GM19438 (cell line): ENCODE data around the gene PARD3.

Source experiments
- ATAC-seq: cut with Tn5 transposase; IDR thresholded peaks from one replicate; pipeline ENCODE4 v1.9.1; 2021; ENCODE audit warnings: low read depth; ENCODE audit not compliant: unreplicated experiment

The PARD3 gene

GRCh38 chr10:34699904-34700517 is 115.1 kb downstream of the PARD3 start:
- no peak for ATAC-seq

- no peak for ATAC-seq
These were observed 116.1 kb downstream of the PARD3 start for GRCh38 chr10:34698979-34699378.

- no peak for ATAC-seq
These were observed 116.8 kb downstream of the PARD3 start for GRCh38 chr10:34698248-34698831.

GRCh38 chr10:34697351-34698247 is 117.5 kb downstream of the PARD3 start:
- no peak for ATAC-seq

- no peak for ATAC-seq
These were observed 118.7 kb downstream of the PARD3 start for GRCh38 chr10:34696423-34696822.

GRCh38 chr10:34690383-34691049 is 124.6 kb downstream of the PARD3 start:
- ATAC-seq, result no peak

GRCh38 chr10:34689053-34689452 is 126.0 kb downstream of the PARD3 start:
- ATAC-seq, result no peak

- ATAC-seq, result no peak
These were observed 127.5 kb downstream of the PARD3 start for GRCh38 chr10:34687434-34688210.

- no peak for ATAC-seq
These were observed 132.5 kb downstream of the PARD3 start for GRCh38 chr10:34682580-34682979.

- no peak for ATAC-seq
These were observed 133.2 kb downstream of the PARD3 start for GRCh38 chr10:34681933-34682332.

- ATAC-seq, result no peak
These were observed 135.9 kb downstream of the PARD3 start for GRCh38 chr10:34679177-34679576.

- no peak for ATAC-seq
These were observed 137.5 kb downstream of the PARD3 start for GRCh38 chr10:34677591-34677990.

GRCh38 chr10:34677132-34677531 is 138.0 kb downstream of the PARD3 start:
- ATAC-seq, result no peak

- no peak for ATAC-seq
These were observed 140.9 kb downstream of the PARD3 start for GRCh38 chr10:34674176-34674575.

- no peak for ATAC-seq
These were observed 145.0 kb downstream of the PARD3 start for GRCh38 chr10:34670081-34670480.

GRCh38 chr10:34669079-34669478 is 146.0 kb downstream of the PARD3 start:
- no peak for ATAC-seq

- no peak for ATAC-seq
These were observed 147.9 kb downstream of the PARD3 start for GRCh38 chr10:34667177-34667576.

- no peak for ATAC-seq
These were observed 148.9 kb downstream of the PARD3 start for GRCh38 chr10:34666008-34666704.

- no peak for ATAC-seq
These were observed 150.4 kb downstream of the PARD3 start for GRCh38 chr10:34664706-34665105.

- no peak for ATAC-seq
These were observed 153.5 kb downstream of the PARD3 start for GRCh38 chr10:34661580-34661979.
